Activated T-helper 1 cell treated with Interleukin-2 at 50 U/mL for 16 hours (primary cell): Measurements from ENCODE around the gene MAEA.
"Not testable (repeated sequence)": the region's sequence is repeated elsewhere in the genome, so short reads cannot be mapped to it uniquely, and the experiment has no call there.

Source experiments
- DNase-seq: peaks from one replicate; pipeline ENCODE4 v3.0.0-alpha.2; 2020; ENCODE audit warnings: low read depth

The MAEA gene

GRCh38 chr4:1321946-1322650 is 32.4 kb downstream of the MAEA start:
- DNase-seq = no peak

- no peak for DNase-seq
Observed at GRCh38 chr4:1323280-1323634, 33.6 kb downstream of the MAEA start.

- DNase-seq = no peak
Observed at GRCh38 chr4:1323635-1324442, 34.1 kb downstream of the MAEA start.

GRCh38 chr4:1324443-1325175 is 34.9 kb downstream of the MAEA start:
- not testable (repeated sequence) for DNase-seq

- no peak for DNase-seq
Observed at GRCh38 chr4:1325176-1325480, 35.4 kb downstream of the MAEA start.

GRCh38 chr4:1325681-1326635 is 36.3 kb downstream of the MAEA start:
- no peak for DNase-seq

- DNase-seq = no peak
Observed at GRCh38 chr4:1326751-1327525, 37.2 kb downstream of the MAEA start.

GRCh38 chr4:1327526-1328266 is 38.0 kb downstream of the MAEA start:
- DNase-seq = no peak

GRCh38 chr4:1328267-1329155 is 38.8 kb downstream of the MAEA start:
- no peak for DNase-seq

GRCh38 chr4:1329408-1330371 is 40.0 kb downstream of the MAEA start:
- DNase-seq = no peak

DNA sequence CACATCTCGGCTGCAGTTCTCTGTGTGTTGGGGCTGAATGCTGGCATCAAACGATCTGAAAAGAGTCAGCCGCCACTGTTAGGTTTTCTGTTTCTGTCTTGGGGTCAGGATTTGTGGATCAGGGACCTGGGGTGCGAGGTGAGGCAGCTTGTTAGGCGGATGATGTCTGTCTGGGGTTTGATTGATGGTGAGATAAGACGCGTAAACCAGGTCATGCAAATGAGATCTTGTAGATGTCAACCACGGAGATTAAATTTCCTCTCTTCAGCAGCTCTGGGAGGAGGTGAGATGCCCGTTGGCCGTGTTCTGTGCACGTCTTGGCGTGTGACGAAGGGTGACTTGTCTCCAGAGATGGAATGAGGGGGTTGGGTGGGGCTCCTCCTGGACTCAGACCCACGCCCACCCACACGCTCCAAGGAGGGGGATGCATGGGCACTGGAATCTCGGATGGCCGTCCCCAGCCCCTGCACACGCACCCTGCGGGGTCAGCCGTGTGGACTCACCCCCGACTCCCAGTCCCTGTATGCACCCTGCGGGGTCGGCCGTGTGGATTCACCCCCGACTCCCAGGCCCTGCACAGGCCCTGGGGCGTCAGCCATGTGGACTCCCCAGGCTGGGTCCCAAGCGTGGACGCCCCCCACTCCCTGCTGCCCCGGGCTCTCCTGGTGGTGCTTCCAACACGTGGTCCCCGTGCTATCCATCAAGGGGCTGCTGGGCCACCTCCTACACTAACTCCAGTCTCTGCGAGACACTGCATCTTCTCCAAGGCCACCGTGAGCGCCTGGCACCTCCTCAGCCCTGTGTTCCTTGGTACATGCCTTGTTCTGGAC is 41.3 kb downstream of the MAEA start:
- DNase-seq = peak; percentile 49

- DNase-seq = no peak
Observed at GRCh38 chr4:1331591-1332353, 42.1 kb downstream of the MAEA start.

- no peak for DNase-seq
Observed at GRCh38 chr4:1332686-1333085, 43.0 kb downstream of the MAEA start.

DNA sequence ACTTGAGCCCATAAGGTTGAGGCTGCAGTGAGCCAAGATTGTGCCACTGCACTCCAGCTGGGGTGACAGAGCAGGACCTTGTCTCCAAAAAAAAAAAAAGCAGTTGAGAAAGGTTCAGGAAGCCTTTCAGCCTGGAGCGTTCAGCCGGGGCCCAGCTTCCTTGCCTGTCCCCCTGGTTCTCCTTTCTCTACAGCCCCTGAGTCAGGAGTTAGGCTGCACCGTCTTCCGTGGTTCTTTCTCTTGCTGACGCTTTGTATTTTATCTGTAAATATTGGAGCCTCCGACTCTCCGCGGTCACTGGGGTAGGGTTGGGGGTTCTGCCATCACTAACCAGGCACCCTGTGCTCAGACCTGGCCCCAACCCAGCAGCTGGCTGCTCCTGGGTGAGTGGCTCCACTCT is 43.6 kb downstream of the MAEA start:
- no peak for DNase-seq

- DNase-seq = not testable (repeated sequence)
Observed at GRCh38 chr4:1333851-1334578, 44.3 kb downstream of the MAEA start.

DNA sequence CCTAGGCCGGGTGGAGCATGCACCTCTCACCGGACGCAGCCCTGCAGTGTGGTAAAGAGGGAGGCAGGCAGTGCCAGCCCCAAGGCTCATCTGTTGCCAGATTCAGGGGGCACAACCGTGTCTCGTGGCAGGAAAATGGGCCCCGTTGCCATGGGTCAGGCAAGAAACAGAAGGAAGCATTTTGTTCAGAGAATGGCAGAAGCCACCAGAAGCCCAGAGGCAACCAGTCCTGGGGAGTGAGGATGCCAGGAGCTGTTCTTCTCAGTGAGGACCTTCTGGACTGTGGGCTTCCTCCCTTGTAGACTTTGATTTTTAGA is 44.8 kb downstream of the MAEA start:
- DNase-seq = no peak
